ENCODE data around the gene EXOC2. TPM values are rescaled to one million over a fixed set of nuclear protein-coding genes. Genes with fewer than 3 reads are reported as not detected.

EXOC2 gene
- total and polyA plus RNA-seq, 2 experiments from 2014 or later, result 28.9 to 29.2 TPM

DNA sequence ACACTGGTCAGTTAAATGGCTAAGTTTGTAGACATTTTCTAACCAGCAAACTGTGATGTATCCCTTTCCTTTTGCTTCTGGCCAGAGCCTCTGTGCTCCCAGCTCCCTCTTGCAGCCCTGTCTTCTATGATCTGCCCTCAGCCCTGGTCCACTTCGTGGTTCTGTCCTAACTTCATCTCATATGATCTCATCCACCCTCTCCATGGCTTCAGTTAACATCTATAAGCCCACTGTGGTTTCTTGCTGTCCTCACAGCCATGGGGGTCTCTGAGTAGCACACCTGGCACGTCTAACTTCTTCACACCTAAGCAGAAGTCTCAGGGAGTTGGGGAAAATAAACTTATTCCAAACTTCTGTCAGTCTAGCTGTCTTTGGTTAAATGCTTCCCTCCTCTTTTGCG, 219.6 kb downstream of the EXOC2 start:
- DNase-seq (ENCODE audit: low read depth in 1 of 2, low spot score in 1 of 2), result no peak
- Histone ChIP-seq H3K9me3 (ENCODE audit: low read depth) (no peaks in the 10 kb centered on the region), H3K4me3 (no peak overlapping the region), H3K36me3 (no peaks in the 10 kb centered on the region), H3K27ac (no peak overlapping the region), H3K4me1 (ENCODE audit: low read depth) (no peaks in the 10 kb centered on the region), H3K27me3 (no peaks in the 10 kb centered on the region)
- TF ChIP-seq, protein P1, sequence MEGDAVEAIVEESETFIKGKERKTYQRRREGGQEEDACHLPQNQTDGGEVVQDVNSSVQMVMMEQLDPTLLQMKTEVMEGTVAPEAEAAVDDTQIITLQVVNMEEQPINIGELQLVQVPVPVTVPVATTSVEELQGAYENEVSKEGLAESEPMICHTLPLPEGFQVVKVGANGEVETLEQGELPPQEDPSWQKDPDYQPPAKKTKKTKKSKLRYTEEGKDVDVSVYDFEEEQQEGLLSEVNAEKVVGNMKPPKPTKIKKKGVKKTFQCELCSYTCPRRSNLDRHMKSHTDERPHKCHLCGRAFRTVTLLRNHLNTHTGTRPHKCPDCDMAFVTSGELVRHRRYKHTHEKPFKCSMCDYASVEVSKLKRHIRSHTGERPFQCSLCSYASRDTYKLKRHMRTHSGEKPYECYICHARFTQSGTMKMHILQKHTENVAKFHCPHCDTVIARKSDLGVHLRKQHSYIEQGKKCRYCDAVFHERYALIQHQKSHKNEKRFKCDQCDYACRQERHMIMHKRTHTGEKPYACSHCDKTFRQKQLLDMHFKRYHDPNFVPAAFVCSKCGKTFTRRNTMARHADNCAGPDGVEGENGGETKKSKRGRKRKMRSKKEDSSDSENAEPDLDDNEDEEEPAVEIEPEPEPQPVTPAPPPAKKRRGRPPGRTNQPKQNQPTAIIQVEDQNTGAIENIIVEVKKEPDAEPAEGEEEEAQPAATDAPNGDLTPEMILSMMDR (IDR thresholded peaks at IDR 0.05; ENCODE audit: low read depth, low read length), result no peak

DNA sequence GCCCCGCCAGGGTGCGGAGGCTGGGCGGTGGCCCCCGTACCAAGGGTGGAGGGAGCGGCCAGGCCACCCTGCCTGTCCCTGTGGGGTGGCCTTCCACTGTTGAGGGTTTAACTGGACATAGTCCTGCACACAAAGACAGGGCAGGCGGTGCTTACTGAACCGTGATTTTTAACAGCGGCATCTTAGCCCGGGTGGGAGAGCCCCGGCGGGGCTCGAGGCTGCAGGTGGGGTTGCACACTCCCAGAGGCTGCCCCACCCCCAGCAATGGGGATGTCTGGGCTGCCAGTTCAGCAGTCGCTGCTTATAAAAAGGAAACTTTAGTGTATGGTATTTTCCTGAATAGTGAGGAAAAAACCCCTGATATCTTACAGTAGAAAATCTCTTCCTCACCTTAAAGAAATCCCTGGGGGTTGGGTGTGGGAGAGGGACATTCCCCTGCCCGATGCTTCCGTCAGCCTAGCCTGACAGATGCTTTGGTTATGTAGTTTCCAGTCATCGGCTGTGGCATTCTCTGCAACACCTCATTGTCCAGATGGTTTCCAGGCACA, 222.0 kb downstream of the EXOC2 start:
- DNase-seq (ENCODE audit: low read depth in 1 of 2, low spot score in 1 of 2), result no peak
- Histone ChIP-seq H3K4me1 (ENCODE audit: low read depth) (no peaks in the 10 kb centered on the region), H3K36me3 (no peaks in the 10 kb centered on the region), H3K27me3 (no peaks in the 10 kb centered on the region), H3K9me3 (ENCODE audit: low read depth) (no peaks in the 10 kb centered on the region), H3K27ac (no peak overlapping the region), H3K4me3 (no peak overlapping the region)
- TF ChIP-seq, protein P1 (IDR thresholded peaks at IDR 0.05; ENCODE audit: low read depth, low read length), result no peak

DNA sequence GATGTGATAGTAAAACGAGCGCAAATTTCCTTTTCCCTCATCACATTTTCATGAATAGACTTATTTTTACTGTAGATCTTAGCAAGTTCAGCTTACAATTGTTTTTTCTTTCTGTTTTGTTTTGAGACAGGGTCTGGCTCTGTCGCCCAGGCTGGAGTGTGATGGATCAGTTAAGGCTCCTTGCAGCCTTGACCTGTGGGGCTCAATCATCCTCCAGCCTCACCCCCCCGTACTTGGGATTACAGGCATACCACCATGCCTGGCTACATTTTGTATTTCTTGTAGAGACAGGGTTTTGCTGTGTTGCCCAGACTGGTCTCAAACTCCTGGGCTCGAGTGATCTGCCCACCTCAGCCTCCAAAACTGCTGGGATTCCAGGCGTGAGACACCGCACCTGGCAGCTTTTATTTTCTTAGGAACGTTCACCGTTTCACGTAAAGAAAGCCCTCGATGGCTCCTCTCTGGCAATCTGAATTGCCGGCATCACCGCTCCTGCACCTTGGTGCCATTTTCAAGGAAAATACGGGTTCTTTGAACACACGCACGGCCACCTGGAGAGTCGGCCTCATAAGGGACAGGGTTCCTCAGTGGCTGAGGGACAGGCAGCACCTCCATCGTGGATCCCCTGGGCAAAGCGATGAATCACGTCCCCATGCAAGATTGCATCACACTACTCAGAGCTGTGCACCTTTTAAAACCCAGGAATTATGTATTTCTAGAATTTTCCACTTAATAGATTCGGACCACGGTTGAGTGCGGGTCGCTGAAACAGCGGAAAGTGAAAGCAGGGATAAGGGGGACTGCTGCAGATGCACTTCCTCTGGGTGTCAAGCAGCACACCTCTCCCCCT, 222.7 kb downstream of the EXOC2 start:
- DNase-seq (ENCODE audit: low read depth in 1 of 2, low spot score in 1 of 2), result no peak
- no peaks in the 10 kb centered on the region for H3K36me3 ChIP-seq
- TF ChIP-seq, protein P1 (IDR thresholded peaks at IDR 0.05; ENCODE audit: low read depth, low read length), result no peak
- no peak overlapping the region for H3K27ac ChIP-seq
- H3K27me3 ChIP-seq, result no peaks in the 10 kb centered on the region
- no peak overlapping the region for H3K4me3 ChIP-seq
- H3K4me1 ChIP-seq (ENCODE audit: low read depth), result no peaks in the 10 kb centered on the region
- H3K9me3 ChIP-seq (ENCODE audit: low read depth), result no peaks in the 10 kb centered on the region

- H3K27me3 ChIP-seq, result no peaks in the 10 kb centered on the region
- H3K4me3 ChIP-seq, result no peak overlapping the region
- H3K27ac ChIP-seq, result no peak overlapping the region
- TF ChIP-seq, protein P1 (IDR thresholded peaks at IDR 0.05; ENCODE audit: low read depth, low read length), result no peak
- no peak for DNase-seq (ENCODE audit: low read depth in 1 of 2, low spot score in 1 of 2)
- no peaks in the 10 kb centered on the region for H3K36me3 ChIP-seq
- H3K4me1 ChIP-seq (ENCODE audit: low read depth), result no peaks in the 10 kb centered on the region
- no peaks in the 10 kb centered on the region for H3K9me3 ChIP-seq (ENCODE audit: low read depth)
Observed at GRCh38 chr6:467671-468082, 225.3 kb downstream of the EXOC2 start.

GRCh38 chr6:467111-467510, 225.8 kb downstream of the EXOC2 start:
- H3K36me3 ChIP-seq, result no peaks in the 10 kb centered on the region
- TF ChIP-seq, protein P1 (IDR thresholded peaks at IDR 0.05; ENCODE audit: low read depth, low read length), result no peak
- no peaks in the 10 kb centered on the region for H3K4me1 ChIP-seq (ENCODE audit: low read depth)
- H3K4me3 ChIP-seq, result no peak overlapping the region
- no peaks in the 10 kb centered on the region for H3K9me3 ChIP-seq (ENCODE audit: low read depth)
- DNase-seq (ENCODE audit: low read depth in 1 of 2, low spot score in 1 of 2), result no peak
- H3K27me3 ChIP-seq, result no peaks in the 10 kb centered on the region
- H3K27ac ChIP-seq, result no peak overlapping the region
